ENCODE measurements around the gene ZNF316.
A peak's percentile ranks its signal among the peaks of the same experiment; 100 is the strongest.
"Not testable (repeated sequence)": the region's sequence is repeated elsewhere in the genome, so short reads cannot be mapped to it uniquely, and the experiment has no call there.

The ZNF316 gene

GRCh38 chr7:6630007-6630849, 6.9 kb upstream of the ZNF316 start:
- in situ Hi-C loops (cut with HindIII; ENCODE audit: low pct_unique_long_range_greater_than_20kb, low sequenced_read_pairs): no loop called here
- DNase-seq (ENCODE audit: low read depth in 1 of 2, low spot score in 1 of 2): peak in 1 of 2 experiments; percentile 90
- TF ChIP-seq JUND (IDR thresholded peaks at IDR 0.05; ENCODE audit: low read depth): no peak

DNA sequence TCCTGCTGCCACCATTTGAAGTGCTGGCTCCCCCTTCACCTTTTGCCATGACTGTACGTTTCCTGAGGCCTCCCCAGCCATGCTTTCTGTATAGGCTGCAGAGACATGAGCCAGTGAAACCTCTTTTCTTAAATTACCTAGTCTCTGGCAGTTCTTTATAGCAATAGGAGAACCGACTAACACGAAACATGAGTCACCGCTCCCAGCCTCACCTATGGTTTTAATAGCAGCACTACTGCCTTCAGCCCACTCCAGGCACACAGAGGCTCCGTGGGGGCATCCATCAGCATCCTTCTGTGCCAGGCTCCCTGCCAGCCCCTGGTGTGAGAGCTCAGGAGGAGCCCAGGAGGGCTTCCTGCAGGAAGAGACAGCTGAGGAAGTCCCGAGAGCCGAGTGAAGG, 5.5 kb upstream of the ZNF316 start:
- no peak for TF ChIP-seq JUND (IDR thresholded peaks at IDR 0.05; ENCODE audit: low read depth)
- no peak for DNase-seq (ENCODE audit: low read depth in 1 of 2, low spot score in 1 of 2)
- in situ Hi-C loops (cut with HindIII; ENCODE audit: low pct_unique_long_range_greater_than_20kb, low sequenced_read_pairs): no loop called here

GRCh38 chr7:6634021-6634420, 3.1 kb upstream of the ZNF316 start:
- no peak for TF ChIP-seq JUND (IDR thresholded peaks at IDR 0.05; ENCODE audit: low read depth)
- in situ Hi-C loops (cut with HindIII; ENCODE audit: low pct_unique_long_range_greater_than_20kb, low sequenced_read_pairs): no loop called here
- no peak for DNase-seq (ENCODE audit: low read depth in 1 of 2, low spot score in 1 of 2)

DNA sequence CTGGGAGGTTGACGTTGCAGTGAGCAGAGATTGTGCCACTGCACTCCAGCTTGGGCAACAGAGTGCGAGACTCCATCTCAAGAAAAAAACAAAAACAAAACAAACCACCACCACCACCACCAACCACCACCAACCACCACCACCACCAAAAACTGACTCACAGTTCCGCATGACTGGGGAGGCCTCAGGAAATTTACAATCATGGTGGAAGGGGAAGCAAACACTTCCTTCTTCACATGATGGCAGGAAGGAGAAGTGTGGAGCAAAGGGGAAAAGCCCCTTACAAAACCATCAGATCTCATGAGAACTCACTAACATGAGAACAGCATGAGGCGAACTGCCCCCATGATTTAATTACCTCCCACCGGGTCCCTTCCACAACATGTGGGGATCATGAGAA, 2.1 kb upstream of the ZNF316 start:
- DNase-seq (ENCODE audit: low read depth in 1 of 2, low spot score in 1 of 2); in situ Hi-C loops (cut with HindIII; ENCODE audit: low pct_unique_long_range_greater_than_20kb, low sequenced_read_pairs): not testable (repeated sequence)

DNA sequence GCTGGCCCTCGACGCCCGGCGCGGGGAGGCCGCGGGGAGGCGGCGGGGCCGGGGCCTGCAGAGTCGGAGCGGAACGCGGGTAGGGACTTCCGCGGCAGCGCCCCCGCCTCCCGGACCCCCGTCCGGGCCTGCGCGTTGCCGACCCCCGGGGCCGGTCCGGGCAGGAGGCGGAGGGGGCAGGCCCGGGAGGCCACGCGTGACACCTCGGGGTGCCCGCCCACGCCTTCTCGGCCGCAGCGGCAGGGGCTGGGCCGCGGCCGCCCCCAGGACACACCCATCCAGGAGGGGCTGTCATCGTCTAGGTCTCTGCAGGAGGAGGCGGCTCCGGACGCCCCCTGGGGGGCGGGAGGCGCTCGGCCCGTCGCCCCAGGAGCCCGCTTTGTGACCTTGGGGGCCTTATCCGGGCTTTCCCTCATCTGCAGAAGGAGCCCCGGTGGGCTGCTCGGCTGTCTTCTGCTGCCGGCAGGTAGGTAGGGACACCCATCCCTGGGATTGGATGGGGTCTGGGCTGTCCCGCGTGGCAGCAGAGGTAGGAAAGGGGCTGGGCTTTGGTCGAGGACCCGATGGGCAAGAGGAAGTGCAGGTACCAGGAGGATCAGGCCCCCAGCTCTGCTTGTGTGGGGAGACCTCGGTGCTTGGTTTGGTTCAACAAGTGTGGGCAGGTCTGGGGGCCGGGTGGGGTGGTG, 569 bp downstream of the ZNF316 start:
- in situ Hi-C loops (cut with HindIII; ENCODE audit: low pct_unique_long_range_greater_than_20kb, low sequenced_read_pairs): no loop called here
- peak; percentile 32 to 83 for DNase-seq (ENCODE audit: low read depth in 1 of 2, low spot score in 1 of 2)

DNA sequence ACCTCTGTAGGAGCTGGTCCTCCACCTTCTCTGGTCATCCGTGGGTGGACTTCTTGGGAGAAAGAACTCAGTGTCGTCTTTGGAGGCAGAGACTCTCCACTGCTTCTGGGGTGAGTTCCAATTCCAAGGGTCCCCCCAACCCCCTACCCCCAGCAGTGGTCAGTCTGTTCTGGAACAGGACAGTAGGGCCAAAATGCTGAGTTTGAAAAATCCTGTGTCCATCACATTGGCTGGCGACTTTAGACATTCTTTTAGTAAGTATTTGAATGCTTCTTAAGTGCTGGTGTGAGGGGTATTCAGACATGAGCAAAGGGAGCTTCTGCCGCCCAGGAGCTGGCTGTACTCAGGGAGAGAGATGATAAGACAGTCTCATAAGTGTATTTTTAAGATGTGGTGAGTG, 1.9 kb downstream of the ZNF316 start:
- no peak for TF ChIP-seq JUND (IDR thresholded peaks at IDR 0.05; ENCODE audit: low read depth)
- in situ Hi-C loops (cut with HindIII; ENCODE audit: low pct_unique_long_range_greater_than_20kb, low sequenced_read_pairs): no loop called here
- DNase-seq (ENCODE audit: low read depth in 1 of 2, low spot score in 1 of 2): no peak

More for the DNA sequence above, 569 bp downstream of the ZNF316 start:
- TF ChIP-seq JUND (IDR thresholded peaks at IDR 0.05; ENCODE audit: low read depth): no peak

DNA sequence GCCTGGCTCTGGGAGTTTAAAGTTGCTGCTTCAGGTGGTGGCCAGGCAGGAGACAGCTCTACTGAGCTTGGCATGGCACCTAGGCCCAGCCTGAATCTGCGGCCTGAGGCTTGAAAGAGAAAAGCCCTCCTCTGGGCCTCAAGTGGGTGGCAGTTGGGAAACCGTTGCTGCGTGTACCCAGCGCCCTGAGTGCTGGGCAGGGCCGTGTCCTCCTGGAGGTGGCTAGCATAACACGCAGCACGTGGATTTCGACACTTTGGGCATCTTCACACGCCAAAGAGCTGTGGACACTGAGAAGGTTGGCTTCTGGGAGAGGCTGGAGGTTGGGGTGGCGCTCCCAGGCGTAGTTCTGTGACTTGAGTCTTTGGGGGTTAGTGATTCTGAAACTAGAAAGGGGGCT, 2.5 kb downstream of the ZNF316 start:
- in situ Hi-C loops (cut with HindIII; ENCODE audit: low pct_unique_long_range_greater_than_20kb, low sequenced_read_pairs): no loop called here
- TF ChIP-seq JUND (IDR thresholded peaks at IDR 0.05; ENCODE audit: low read depth): no peak
- no peak for DNase-seq (ENCODE audit: low read depth in 1 of 2, low spot score in 1 of 2)

DNA sequence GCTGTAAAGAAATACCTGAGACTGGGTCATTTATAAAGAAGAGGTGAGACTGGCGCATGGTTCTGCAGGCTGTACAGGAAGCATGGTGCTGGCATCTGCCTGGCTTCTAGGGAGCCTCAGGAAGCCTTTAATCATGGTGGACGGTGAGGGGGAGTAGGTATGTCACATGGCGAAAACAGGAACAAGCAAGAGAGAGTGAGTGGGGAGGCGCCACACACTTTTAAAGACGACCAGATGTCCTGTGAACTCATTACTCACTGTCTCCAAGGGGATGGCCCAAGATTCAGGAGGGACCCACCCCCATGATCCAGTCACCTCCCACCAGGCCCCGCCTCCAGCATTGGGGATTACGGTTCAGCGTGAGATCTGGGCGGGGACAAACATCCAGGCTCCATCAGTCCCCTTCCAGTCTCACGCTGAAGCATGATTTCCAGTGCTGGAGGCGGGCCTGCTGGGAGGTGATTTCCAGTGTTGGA, 3.2 kb downstream of the ZNF316 start:
- no peak for TF ChIP-seq JUND (IDR thresholded peaks at IDR 0.05; ENCODE audit: low read depth)
- DNase-seq (ENCODE audit: low read depth in 1 of 2, low spot score in 1 of 2): no peak
- in situ Hi-C loops (cut with HindIII; ENCODE audit: low pct_unique_long_range_greater_than_20kb, low sequenced_read_pairs): no loop called here

- DNase-seq (ENCODE audit: low read depth in 1 of 2, low spot score in 1 of 2): no peak
- in situ Hi-C loops (cut with HindIII; ENCODE audit: low pct_unique_long_range_greater_than_20kb, low sequenced_read_pairs): no loop called here
- no peak for TF ChIP-seq JUND (IDR thresholded peaks at IDR 0.05; ENCODE audit: low read depth)
These were observed 4.4 kb downstream of the ZNF316 start for GRCh38 chr7:6641305-6642035.

- no peak for DNase-seq (ENCODE audit: low read depth in 1 of 2, low spot score in 1 of 2)
- no peak for TF ChIP-seq JUND (IDR thresholded peaks at IDR 0.05; ENCODE audit: low read depth)
- in situ Hi-C loops (cut with HindIII; ENCODE audit: low pct_unique_long_range_greater_than_20kb, low sequenced_read_pairs): no loop called here
These were observed 5.2 kb downstream of the ZNF316 start for GRCh38 chr7:6642239-6642839.

GRCh38 chr7:6642861-6643640, 5.9 kb downstream of the ZNF316 start:
- in situ Hi-C loops (cut with HindIII; ENCODE audit: low pct_unique_long_range_greater_than_20kb, low sequenced_read_pairs): no loop called here
- no peak for TF ChIP-seq JUND (IDR thresholded peaks at IDR 0.05; ENCODE audit: low read depth)
- DNase-seq (ENCODE audit: low read depth in 1 of 2, low spot score in 1 of 2): no peak

Data from T47D (cell line).